GM18499 (cell line): Measurements from ENCODE around the gene CGNL1.

Experiments
- ATAC-seq: cut with Tn5 transposase; IDR thresholded peaks from one replicate; pipeline ENCODE4 v1.9.1; 2021; ENCODE audit warnings: moderate number of reproducible peaks; ENCODE audit not compliant: insufficient read depth, unreplicated experiment

CGNL1 gene

GRCh38 chr15:57375827-57376695 is at the start of gene CGNL1:
Gene CGNL1, plus strand, starts transcription at chr15:57376505. Its CDS starts 61,495 bp downstream, at chr15:57438000.
- ATAC-seq: no peak

- no peak for ATAC-seq
Measured at GRCh38 chr15:57327985-57328471, 48.3 kb upstream of the CGNL1 start.

- no peak for ATAC-seq
Measured at GRCh38 chr15:57328479-57328878, 47.8 kb upstream of the CGNL1 start.

GRCh38 chr15:57328897-57329296 is 47.4 kb upstream of the CGNL1 start:
- ATAC-seq: no peak

- no peak for ATAC-seq
Measured at GRCh38 chr15:57329582-57330367, 46.5 kb upstream of the CGNL1 start.

- no peak for ATAC-seq
Measured at GRCh38 chr15:57330619-57331340, 45.5 kb upstream of the CGNL1 start.

GRCh38 chr15:57332326-57332725 is 44.0 kb upstream of the CGNL1 start:
- no peak for ATAC-seq

GRCh38 chr15:57333487-57333886 is 42.8 kb upstream of the CGNL1 start:
- no peak for ATAC-seq

- ATAC-seq: no peak
Measured at GRCh38 chr15:57334257-57334656, 42.0 kb upstream of the CGNL1 start.

- ATAC-seq: no peak
Measured at GRCh38 chr15:57335293-57335715, 41.0 kb upstream of the CGNL1 start.

GRCh38 chr15:57335719-57336118 is 40.6 kb upstream of the CGNL1 start:
- ATAC-seq: no peak

GRCh38 chr15:57337868-57338411 is 38.4 kb upstream of the CGNL1 start:
- ATAC-seq: no peak

- ATAC-seq: no peak
Measured at GRCh38 chr15:57339321-57339720, 37.0 kb upstream of the CGNL1 start.

- ATAC-seq: no peak
Measured at GRCh38 chr15:57340682-57341259, 35.5 kb upstream of the CGNL1 start.

GRCh38 chr15:57343048-57343447 is 33.3 kb upstream of the CGNL1 start:
- no peak for ATAC-seq

GRCh38 chr15:57343498-57343897 is 32.8 kb upstream of the CGNL1 start:
- no peak for ATAC-seq

GRCh38 chr15:57344282-57344681 is 32.0 kb upstream of the CGNL1 start:
- no peak for ATAC-seq

GRCh38 chr15:57345584-57345983 is 30.7 kb upstream of the CGNL1 start:
- no peak for ATAC-seq

GRCh38 chr15:57348081-57348480 is 28.2 kb upstream of the CGNL1 start:
- no peak for ATAC-seq
